Activated T-helper 2 cell treated with anti-CD3 and anti-CD28 coated beads, Interferon-gamma antibody, Interleukin-2, Interleukin-4, amounts not matched to agents 10 μg/mL and 5 μg/mL and 100 μg/mL, durations not matched to agents 14 hours and 24 hours and 36 hours (primary cell): Measurements from ENCODE around the gene GRIK5. TPM values are rescaled to one million over a fixed set of nuclear protein-coding genes. Genes with fewer than 3 reads are reported as not detected.
"Not testable (repeated sequence)": the region's sequence is repeated elsewhere in the genome, so short reads cannot be mapped to it uniquely, and the experiment has no call there.

Experiments
- DNase-seq: peaks from one replicate; pipeline ENCODE4 v3.0.0; 2021; ENCODE audit warnings: low spot score
- H3K27ac Mint-ChIP-seq: one replicate; pipeline ENCODE4 v1.8.0; 2021; ENCODE audit warnings: mixed read lengths
- H3K27me3 Mint-ChIP-seq: one replicate; pipeline ENCODE4 v1.8.0; 2021; ENCODE audit warnings: low read depth, mixed read lengths
- H3K36me3 Mint-ChIP-seq: one replicate; pipeline ENCODE4 v1.8.0; 2021; ENCODE audit warnings: low read depth, mixed read lengths
- H3K4me1 Mint-ChIP-seq: one replicate; pipeline ENCODE4 v1.8.0; 2021; ENCODE audit warnings: low read depth, mixed read lengths
- H3K4me3 Mint-ChIP-seq: one replicate; pipeline ENCODE4 v1.8.0; 2021; ENCODE audit warnings: low read depth, mild to moderate bottlenecking, moderate library complexity, mixed read lengths
- H3K9me3 Mint-ChIP-seq: one replicate; pipeline ENCODE4 v1.8.0; 2021; ENCODE audit warnings: mixed read lengths
- intact Hi-C: fragments of 100-400 bp; cut with micrococcal nuclease; formaldehyde crosslinking; loops from one replicate; pipeline ENCODE4 v1.15.1; 2023
- total RNA-seq: library from RNA; stranded (reverse); gene quantifications from 2 replicates; pipeline ENCODE4 v1.2.3, GENCODE V29; 2022

GRIK5 gene
- total RNA-seq, 1 donor from 2014 or later: 3.3 TPM

- H3K36me3 Mint-ChIP-seq: no peaks in the 10 kb centered on the region
- H3K9me3 Mint-ChIP-seq: no peaks in the 10 kb centered on the region
- peaks cover 2% of the 10 kb centered on the region for H3K27me3 Mint-ChIP-seq
- no peaks in the 10 kb centered on the region for H3K4me1 Mint-ChIP-seq
- no peak overlapping the region for H3K4me3 Mint-ChIP-seq
- intact Hi-C loops: no loop called here
- no peak for DNase-seq
- H3K27ac Mint-ChIP-seq: no peak overlapping the region
These were observed 45.3 kb downstream of the GRIK5 start for GRCh38 chr19:42024622-42025111.

- intact Hi-C loops: no loop called here
- H3K27me3 Mint-ChIP-seq: no peaks in the 10 kb centered on the region
- H3K27ac Mint-ChIP-seq: no peak overlapping the region
These were observed 46.1 kb downstream of the GRIK5 start for GRCh38 chr19:42023943-42024260.

GRCh38 chr19:42023121-42023942 is 46.7 kb downstream of the GRIK5 start:
- Mint-ChIP-seq H3K4me3 (no peak overlapping the region), H3K4me1 (no peaks in the 10 kb centered on the region), H3K27me3 (no peaks in the 10 kb centered on the region), H3K27ac (no peak overlapping the region), H3K9me3 (no peaks in the 10 kb centered on the region), H3K36me3 (no peaks in the 10 kb centered on the region)
- DNase-seq: no peak
- intact Hi-C loops: no loop called here

More at GRCh38 chr19:42023943-42024260, 46.1 kb downstream of the GRIK5 start:
- Mint-ChIP-seq H3K4me1 (no peaks in the 10 kb centered on the region), H3K9me3 (no peaks in the 10 kb centered on the region), H3K4me3 (no peak overlapping the region), H3K36me3 (no peaks in the 10 kb centered on the region)
- no peak for DNase-seq

- H3K4me1 Mint-ChIP-seq: no peaks in the 10 kb centered on the region
- intact Hi-C loops: no loop called here
- H3K27me3 Mint-ChIP-seq: no peaks in the 10 kb centered on the region
- DNase-seq: no peak
- no peaks in the 10 kb centered on the region for H3K9me3 Mint-ChIP-seq
- H3K36me3 Mint-ChIP-seq: no peaks in the 10 kb centered on the region
- no peak overlapping the region for H3K4me3 Mint-ChIP-seq
- no peak overlapping the region for H3K27ac Mint-ChIP-seq
These were observed 47.4 kb downstream of the GRIK5 start for GRCh38 chr19:42022616-42023015.

- no peak overlapping the region for H3K27ac Mint-ChIP-seq
- no peaks in the 10 kb centered on the region for H3K9me3 Mint-ChIP-seq
- H3K27me3 Mint-ChIP-seq: no peaks in the 10 kb centered on the region
- DNase-seq: no peak
- no peaks in the 10 kb centered on the region for H3K4me1 Mint-ChIP-seq
- H3K36me3 Mint-ChIP-seq: no peaks in the 10 kb centered on the region
- intact Hi-C loops: no loop called here
- H3K4me3 Mint-ChIP-seq: no peak overlapping the region
These were observed 48.8 kb downstream of the GRIK5 start for GRCh38 chr19:42021185-42021584.

GRCh38 chr19:42018503-42019193 is 51.4 kb downstream of the GRIK5 start:
- Mint-ChIP-seq H3K27ac (no peak overlapping the region), H3K36me3 (no peaks in the 10 kb centered on the region), H3K27me3 (no peaks in the 10 kb centered on the region), H3K9me3 (no peaks in the 10 kb centered on the region), H3K4me1 (no peaks in the 10 kb centered on the region), H3K4me3 (no peak overlapping the region)
- DNase-seq: no peak
- intact Hi-C loops: no loop called here

- Mint-ChIP-seq H3K4me3 (no peak overlapping the region), H3K27me3 (no peaks in the 10 kb centered on the region), H3K27ac (no peak overlapping the region), H3K4me1 (no peaks in the 10 kb centered on the region), H3K9me3 (no peaks in the 10 kb centered on the region), H3K36me3 (no peaks in the 10 kb centered on the region)
- DNase-seq: no peak
- intact Hi-C loops: no loop called here
These were observed 53.0 kb downstream of the GRIK5 start for GRCh38 chr19:42017040-42017439.

- H3K9me3 Mint-ChIP-seq, H3K36me3 Mint-ChIP-seq, H3K4me1 Mint-ChIP-seq, DNase-seq, H3K27ac Mint-ChIP-seq, H3K27me3 Mint-ChIP-seq, intact Hi-C loops, H3K4me3 Mint-ChIP-seq: not testable (repeated sequence)
These were observed 57.3 kb downstream of the GRIK5 start for GRCh38 chr19:42012747-42013146.

- no peaks in the 10 kb centered on the region for H3K27me3 Mint-ChIP-seq
- H3K4me1 Mint-ChIP-seq: peaks cover 7% of the 10 kb centered on the region
- DNase-seq: no peak
- no peak overlapping the region for H3K27ac Mint-ChIP-seq
- intact Hi-C loops: no loop called here
- no peaks in the 10 kb centered on the region for H3K36me3 Mint-ChIP-seq
- no peak overlapping the region for H3K4me3 Mint-ChIP-seq
- H3K9me3 Mint-ChIP-seq: no peaks in the 10 kb centered on the region
These were observed 59.5 kb downstream of the GRIK5 start for GRCh38 chr19:42010245-42011126.

GRCh38 chr19:42006569-42006968 is 63.4 kb downstream of the GRIK5 start:
- intact Hi-C loops: no loop called here
- Mint-ChIP-seq H3K27ac (no peak overlapping the region), H3K36me3 (no peaks in the 10 kb centered on the region), H3K9me3 (no peaks in the 10 kb centered on the region), H3K27me3 (peaks cover 14% of the 10 kb centered on the region), H3K4me3 (no peak overlapping the region), H3K4me1 (peaks cover 7% of the 10 kb centered on the region)
- no peak for DNase-seq

- Mint-ChIP-seq H3K36me3 (no peaks in the 10 kb centered on the region), H3K4me1 (peaks cover 6% of the 10 kb centered on the region), H3K4me3 (no peak overlapping the region), H3K27ac (no peak overlapping the region), H3K9me3 (no peaks in the 10 kb centered on the region), H3K27me3 (peaks cover 23% of the 10 kb centered on the region)
- DNase-seq: no peak
- intact Hi-C loops: no loop called here
These were observed 64.5 kb downstream of the GRIK5 start for GRCh38 chr19:42005504-42005903.

- H3K36me3 Mint-ChIP-seq: no peaks in the 10 kb centered on the region
- H3K4me1 Mint-ChIP-seq: peaks cover 3% of the 10 kb centered on the region
- H3K27me3 Mint-ChIP-seq: peaks cover 36% of the 10 kb centered on the region
- H3K27ac Mint-ChIP-seq: no peak overlapping the region
- no peak overlapping the region for H3K4me3 Mint-ChIP-seq
- intact Hi-C loops: no loop called here
- H3K9me3 Mint-ChIP-seq: no peaks in the 10 kb centered on the region
- no peak for DNase-seq
These were observed 66.3 kb downstream of the GRIK5 start for GRCh38 chr19:42003506-42004294.
